Measurements from ENCODE around the gene GOLGA8T.
"Not testable (repeated sequence)": the region's sequence is repeated elsewhere in the genome, so short reads cannot be mapped to it uniquely, and the experiment has no call there.

DNA sequence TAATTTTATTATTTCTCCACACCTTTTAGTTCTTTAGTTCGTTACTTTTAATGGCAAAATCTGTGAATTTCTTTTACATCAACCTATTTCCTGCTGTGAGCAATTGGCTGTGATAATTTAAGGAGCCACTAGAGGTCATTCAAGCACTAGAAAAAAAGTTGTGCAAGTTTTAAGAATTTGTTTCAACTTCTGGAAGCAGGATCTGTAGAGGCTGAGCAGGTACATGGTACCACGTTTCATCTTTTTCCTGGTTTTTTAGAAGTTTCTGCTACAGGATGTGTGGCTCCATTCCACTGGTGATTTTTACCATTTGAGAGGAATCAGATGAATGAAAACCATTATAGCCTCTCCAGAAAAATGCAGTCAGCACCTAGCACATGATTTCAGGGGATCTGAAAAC lies 4.8 kb upstream of the GOLGA8T start:
- TF ChIP-seq, protein P1, sequence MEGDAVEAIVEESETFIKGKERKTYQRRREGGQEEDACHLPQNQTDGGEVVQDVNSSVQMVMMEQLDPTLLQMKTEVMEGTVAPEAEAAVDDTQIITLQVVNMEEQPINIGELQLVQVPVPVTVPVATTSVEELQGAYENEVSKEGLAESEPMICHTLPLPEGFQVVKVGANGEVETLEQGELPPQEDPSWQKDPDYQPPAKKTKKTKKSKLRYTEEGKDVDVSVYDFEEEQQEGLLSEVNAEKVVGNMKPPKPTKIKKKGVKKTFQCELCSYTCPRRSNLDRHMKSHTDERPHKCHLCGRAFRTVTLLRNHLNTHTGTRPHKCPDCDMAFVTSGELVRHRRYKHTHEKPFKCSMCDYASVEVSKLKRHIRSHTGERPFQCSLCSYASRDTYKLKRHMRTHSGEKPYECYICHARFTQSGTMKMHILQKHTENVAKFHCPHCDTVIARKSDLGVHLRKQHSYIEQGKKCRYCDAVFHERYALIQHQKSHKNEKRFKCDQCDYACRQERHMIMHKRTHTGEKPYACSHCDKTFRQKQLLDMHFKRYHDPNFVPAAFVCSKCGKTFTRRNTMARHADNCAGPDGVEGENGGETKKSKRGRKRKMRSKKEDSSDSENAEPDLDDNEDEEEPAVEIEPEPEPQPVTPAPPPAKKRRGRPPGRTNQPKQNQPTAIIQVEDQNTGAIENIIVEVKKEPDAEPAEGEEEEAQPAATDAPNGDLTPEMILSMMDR (IDR thresholded peaks at IDR 0.05), result peak; percentile 26; the same call in 1 of the 2 replicates
- not testable (repeated sequence) for TF ChIP-seq NRF1 (IDR thresholded peaks at IDR 0.05; ENCODE audit: low read depth, low read length); POLR2AphosphoS5 (IDR thresholded peaks at IDR 0.05; ENCODE audit: low read depth, low read length); SIN3A (IDR thresholded peaks at IDR 0.05; ENCODE audit: borderline replicate concordance, low read depth, low read length); FOXM1 (IDR thresholded peaks at IDR 0.05; ENCODE audit: low read depth)
- TF ChIP-seq, protein P2, sequence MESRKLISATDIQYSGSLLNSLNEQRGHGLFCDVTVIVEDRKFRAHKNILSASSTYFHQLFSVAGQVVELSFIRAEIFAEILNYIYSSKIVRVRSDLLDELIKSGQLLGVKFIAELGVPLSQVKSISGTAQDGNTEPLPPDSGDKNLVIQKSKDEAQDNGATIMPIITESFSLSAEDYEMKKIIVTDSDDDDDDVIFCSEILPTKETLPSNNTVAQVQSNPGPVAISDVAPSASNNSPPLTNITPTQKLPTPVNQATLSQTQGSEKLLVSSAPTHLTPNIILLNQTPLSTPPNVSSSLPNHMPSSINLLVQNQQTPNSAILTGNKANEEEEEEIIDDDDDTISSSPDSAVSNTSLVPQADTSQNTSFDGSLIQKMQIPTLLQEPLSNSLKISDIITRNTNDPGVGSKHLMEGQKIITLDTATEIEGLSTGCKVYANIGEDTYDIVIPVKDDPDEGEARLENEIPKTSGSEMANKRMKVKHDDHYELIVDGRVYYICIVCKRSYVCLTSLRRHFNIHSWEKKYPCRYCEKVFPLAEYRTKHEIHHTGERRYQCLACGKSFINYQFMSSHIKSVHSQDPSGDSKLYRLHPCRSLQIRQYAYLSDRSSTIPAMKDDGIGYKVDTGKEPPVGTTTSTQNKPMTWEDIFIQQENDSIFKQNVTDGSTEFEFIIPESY (IDR thresholded peaks at IDR 0.05; ENCODE audit: borderline replicate concordance, low read depth), result not testable (repeated sequence)

Measured in SK-N-SH (cell line).